HG02610 (cell line): ENCODE data around the gene KHSRP.
A peak's percentile ranks its signal among the peaks of the same experiment; 100 is the strongest.

Experiments
- ATAC-seq: cut with Tn5 transposase; IDR thresholded peaks from one replicate; pipeline ENCODE4 v1.9.1; 2021; ENCODE audit warnings: mild to moderate bottlenecking, moderate library complexity; ENCODE audit not compliant: unreplicated experiment

The KHSRP gene

DNA sequence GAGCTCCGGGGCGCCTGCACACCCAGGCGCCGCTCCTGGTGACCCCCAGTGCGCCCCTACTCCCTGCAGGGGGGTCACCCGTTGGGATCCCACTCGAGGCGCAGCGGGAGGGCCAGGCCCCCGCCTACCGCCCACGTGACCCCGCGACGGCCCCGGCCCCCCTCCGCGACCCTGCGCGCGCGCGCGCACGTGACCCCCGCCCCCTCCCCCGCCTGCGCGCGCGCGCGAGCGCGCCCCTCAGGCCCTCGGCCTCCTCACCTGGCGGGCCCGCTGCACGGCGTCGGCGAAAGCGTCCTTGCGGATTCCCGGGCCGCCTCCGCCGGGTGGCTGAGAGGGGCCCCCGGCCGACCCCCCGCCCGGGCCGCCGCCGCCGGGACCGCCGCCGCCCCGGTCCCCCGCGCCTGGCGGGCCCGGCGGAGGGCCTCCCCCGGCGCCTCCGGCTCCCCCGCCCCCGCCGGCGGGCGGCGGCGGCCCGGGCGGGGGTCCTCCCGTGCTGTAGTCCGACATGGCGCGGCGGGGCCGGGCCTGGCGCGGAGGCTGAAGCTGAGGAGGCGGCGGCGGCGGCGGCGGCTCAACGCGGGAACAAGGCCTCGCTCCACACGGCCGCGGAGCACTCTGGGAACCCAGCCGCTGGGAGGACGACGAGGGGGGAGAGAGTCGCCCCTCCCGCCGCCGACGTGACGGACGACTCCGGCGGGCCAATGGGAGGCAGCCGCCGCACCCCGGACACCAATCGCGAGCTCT lies at the start of gene KHSRP:
TSS of gene KHSRP (minus strand) at position 617 of the 744 bp plus-strand sequence. CDS start at position 507, 110 bp downstream.
- ATAC-seq: no peak

- no peak for ATAC-seq
Observed at GRCh38 chr19:6473647-6474046, 49.0 kb upstream of the KHSRP start.

DNA sequence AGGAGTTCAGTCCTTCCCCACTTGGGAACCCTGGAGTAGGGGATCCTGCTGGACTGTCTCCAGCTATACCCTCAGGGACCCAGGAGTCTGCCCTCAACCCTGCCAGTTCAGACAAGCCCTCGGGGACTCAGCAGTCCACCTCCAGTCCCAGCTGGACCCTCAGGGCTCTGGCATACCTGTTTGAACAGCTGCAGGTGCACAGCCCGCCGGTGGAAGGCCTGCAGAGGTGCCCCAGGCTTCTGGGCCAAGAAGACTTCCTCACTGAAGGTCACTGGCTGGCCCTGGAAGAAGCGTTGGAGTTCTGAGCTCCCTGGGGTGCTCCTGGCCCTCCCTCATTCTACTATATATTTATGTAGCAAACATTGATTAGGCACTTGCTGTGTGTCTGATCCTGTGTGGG lies 48.1 kb upstream of the KHSRP start:
- ATAC-seq: no peak

DNA sequence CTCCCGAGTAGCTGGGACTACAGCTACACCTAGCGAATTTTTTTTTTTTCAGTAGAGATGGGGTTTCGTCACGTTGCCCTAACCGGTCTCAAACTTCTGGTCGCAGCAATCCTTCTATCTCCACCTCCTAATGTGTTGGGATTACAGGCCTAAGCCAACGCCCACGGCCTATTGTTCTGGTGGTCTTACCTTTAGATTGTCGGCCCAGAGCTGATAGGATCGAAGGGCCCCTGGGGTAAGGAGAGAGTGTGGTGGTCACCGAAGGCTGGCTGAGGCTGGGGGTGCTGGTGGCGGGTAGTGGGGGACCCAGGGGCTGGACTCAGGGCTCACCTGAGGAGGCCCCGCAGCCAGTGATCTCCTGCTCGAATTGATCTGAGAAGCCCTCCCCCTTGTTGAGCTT lies 46.5 kb upstream of the KHSRP start:
- ATAC-seq: no peak

DNA sequence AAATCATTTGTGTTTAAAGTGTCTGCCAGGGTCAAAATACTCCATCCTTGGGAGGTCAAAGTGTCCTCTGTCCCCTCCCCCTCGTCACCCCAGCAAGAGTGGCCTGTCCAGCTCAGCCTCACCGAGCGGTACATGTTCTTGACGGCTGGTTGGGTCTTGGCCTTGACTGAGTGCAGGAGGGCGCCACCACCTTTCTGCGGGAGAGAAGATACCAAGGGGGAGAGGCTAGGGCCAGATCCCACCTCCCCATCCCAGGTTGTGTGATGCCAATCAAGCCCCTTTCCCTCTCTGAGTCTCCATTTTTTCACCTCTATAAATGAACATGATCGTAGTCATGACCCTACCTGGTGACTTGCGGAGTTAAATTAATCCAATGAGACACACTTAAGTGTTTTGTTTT lies 45.6 kb upstream of the KHSRP start:
- no peak for ATAC-seq

DNA sequence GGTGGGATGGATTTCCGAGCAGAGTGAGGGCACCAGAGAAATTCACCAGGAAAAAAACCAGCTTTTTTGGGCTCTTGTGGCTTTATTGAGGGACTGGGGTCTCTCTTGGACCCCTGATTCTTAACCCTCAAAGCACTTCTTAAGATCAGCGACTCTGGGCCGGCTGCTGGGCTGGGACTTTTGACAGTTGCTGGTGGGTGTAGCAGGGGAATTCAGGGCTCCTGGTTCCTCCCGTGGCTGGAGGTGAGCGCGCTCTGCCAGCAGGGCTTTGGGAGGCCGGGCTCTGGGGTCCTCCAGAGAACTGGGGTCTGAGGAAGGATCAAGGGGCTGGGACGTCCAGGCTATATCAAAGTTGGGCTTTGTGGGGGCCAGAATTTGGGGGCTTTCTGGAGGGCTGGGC lies 42.8 kb upstream of the KHSRP start:
- ATAC-seq: no peak

- ATAC-seq: no peak
Observed at GRCh38 chr19:6466526-6467248, 42.1 kb upstream of the KHSRP start.

GRCh38 chr19:6465663-6466062 lies 41.1 kb upstream of the KHSRP start:
- no peak for ATAC-seq

DNA sequence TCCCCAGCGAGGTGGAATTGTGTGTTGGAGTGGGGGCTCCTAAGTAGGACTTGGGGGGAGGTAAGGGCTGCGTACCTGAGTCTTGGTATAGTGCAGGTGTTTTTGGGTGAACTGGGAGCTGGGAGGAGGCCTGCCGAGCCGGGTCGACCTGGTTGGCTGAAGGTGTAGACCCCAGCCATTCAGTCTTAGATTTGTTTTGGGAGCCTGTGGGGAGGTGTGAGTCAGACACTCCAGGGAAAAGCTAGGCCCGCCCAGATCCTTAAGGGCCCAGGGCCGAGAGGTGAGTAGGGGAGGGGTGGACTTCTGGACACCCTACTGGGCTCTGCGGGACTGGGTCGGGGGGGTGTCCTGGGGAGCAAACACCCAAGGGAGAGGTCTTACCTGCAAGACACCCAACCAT lies 40.4 kb upstream of the KHSRP start:
- no peak for ATAC-seq

- ATAC-seq: no peak
Observed at GRCh38 chr19:6464070-6464873, 39.7 kb upstream of the KHSRP start, which contains the start of gene CRB3. Gene CRB3 (plus strand): TSS chr19:6464271. CDS start chr19:6464702, 431 bp downstream.

- peak; percentile 78 for ATAC-seq
Observed at GRCh38 chr19:6460099-6460884, 35.7 kb upstream of the KHSRP start.

GRCh38 chr19:6459262-6460098 lies 34.9 kb upstream of the KHSRP start, which contains the start of gene SLC25A23:
Gene SLC25A23 (minus strand): TSS chr19:6459792. CDS start chr19:6459628, 164 bp downstream.
- ATAC-seq: no peak

GRCh38 chr19:6458695-6459261 lies 34.2 kb upstream of the KHSRP start:
- no peak for ATAC-seq

GRCh38 chr19:6457958-6458694 lies 33.5 kb upstream of the KHSRP start:
- no peak for ATAC-seq

DNA sequence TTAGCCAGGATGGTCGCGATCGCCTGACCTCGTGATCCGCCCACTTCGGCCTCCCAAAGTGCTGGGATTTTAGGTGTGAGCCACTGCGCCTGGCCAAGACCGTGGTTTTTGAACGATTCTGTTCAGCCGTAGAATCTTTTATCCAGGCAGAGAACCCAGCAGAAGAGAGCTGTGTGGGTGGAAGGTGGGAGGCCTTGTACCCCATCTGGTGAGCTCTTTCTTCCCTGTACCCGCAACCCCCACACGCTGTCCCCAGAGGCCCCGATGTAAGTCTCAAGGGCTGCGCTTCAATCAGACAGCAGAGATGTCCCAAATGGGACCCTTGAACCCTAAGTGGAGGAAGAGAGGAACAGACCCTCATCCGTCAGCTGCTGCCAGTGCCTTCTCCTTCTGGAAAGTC lies 31.3 kb upstream of the KHSRP start:
- ATAC-seq: no peak

DNA sequence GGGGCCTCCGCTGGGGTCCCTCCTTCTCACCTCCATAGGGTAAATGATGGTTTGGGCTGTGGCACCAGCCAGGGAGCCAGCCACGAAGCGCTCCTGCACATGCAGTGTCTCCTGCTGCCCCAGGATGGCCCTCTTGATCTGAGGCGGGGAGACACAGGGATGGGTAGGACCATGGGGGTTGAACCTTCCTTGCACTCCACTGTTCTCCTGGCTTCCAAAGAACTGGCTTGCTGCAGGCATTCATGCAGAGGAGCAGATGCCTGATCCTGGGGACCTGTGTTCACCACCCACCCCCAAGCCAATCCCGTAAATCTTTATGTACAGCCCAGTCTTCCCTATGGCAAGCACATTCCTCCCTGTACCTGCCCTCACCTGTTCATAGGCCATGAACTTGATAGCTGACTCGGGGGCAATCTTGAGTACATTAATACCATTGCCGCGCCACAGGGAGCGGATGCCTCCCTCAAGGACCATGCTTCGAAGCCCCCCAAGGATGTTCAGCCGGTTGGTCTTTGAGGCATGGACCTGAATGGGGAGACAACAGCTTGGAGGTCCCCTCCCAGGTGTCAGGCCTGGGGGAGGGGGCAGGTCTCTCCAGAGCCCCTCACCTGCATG lies 29.4 kb upstream of the KHSRP start:
- no peak for ATAC-seq

- ATAC-seq: no peak
Observed at GRCh38 chr19:6452899-6453298, 28.3 kb upstream of the KHSRP start.

DNA sequence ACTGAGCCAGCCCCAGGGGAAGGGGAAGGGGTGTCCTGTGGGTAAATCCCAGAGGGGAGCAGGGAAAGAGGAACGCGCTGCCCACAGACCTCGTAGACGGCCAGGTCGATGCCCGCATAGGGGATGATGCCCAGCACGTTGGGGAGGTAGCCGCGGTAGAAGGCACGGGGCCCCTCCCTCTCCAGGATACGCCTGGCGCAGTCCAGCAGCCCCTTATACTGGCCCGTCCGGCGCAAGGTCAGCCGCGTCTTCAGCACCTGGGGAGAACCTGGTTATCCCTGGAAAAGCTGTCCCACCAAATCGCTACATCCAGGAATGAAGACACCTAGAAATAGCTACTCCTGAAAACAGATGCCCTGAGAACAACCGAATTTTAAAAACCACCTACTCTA lies 27.6 kb upstream of the KHSRP start:
- ATAC-seq: no peak
